Upper lobe of left lung (tissue), 6 donors: Measurements from ENCODE around the gene CER1. TPM values are rescaled to one million over a fixed set of nuclear protein-coding genes. Genes with fewer than 3 reads are reported as not detected.

Experiments used
- ATAC-seq, 2 donors: fragments of 200-7000 bp; cut with Tn5 transposase; one replicate each; pipeline ENCODE4 v1.9.1; 2022; ENCODE audit warnings: mild to moderate bottlenecking in 2 of 2, moderate library complexity in 2 of 2; ENCODE audit not compliant: low FRiP score in 2 of 2
- DNase-seq, 2 donors: peaks; one replicate each; pipeline ENCODE4 v3.0.0-alpha.2; 2019 to 2020
- H3K27ac ChIP-seq, 4 donors: fragments of 200-600 bp; sonication (generic); one replicate each; pipeline ENCODE4 v1.5.1; 2016 to 2019
- H3K27me3 ChIP-seq, 4 donors: fragments of 200-600 bp; sonication (generic); one replicate each; pipeline ENCODE4 v1.5.1; 2017 to 2019
- H3K36me3 ChIP-seq, 4 donors: fragments of 200-600 bp; sonication (generic); one replicate each; pipeline ENCODE4 v1.5.1; 2016 to 2019
- H3K4me1 ChIP-seq, 4 donors: fragments of 200-600 bp; sonication (generic); one replicate each; pipeline ENCODE4 v1.5.1; 2018 to 2019
- H3K4me3 ChIP-seq, 4 donors: fragments of 200-600 bp; sonication (generic); one replicate each; pipeline ENCODE4 v1.5.1; 2017 to 2019; ENCODE audit warnings: mild to moderate bottlenecking in 2 of 4, moderate library complexity in 1 of 4
- H3K9me3 ChIP-seq, 4 donors: fragments of 200-600 bp; sonication (generic); one replicate each; pipeline ENCODE4 v1.5.1; 2018 to 2019
- CTCF ChIP-seq, 6 experiments: fragments of 450-650 bp in 4 of 6; fragments of 200-600 bp in 2 of 6; sonication (generic) in 2 of 6; IDR thresholded peaks; one replicate each; pipeline ENCODE4 v1.5.1; 2016 to 2019; ENCODE audit warnings: antibody characterized with exemption in 6 of 6
- EP300 ChIP-seq, 4 donors: sonication (generic); formaldehyde crosslinking; IDR thresholded peaks; one replicate each; pipeline ENCODE4 v1.5.1; 2017; ENCODE audit warnings: antibody characterized with exemption in 4 of 4, control low read depth in 2 of 4
- POLR2A ChIP-seq, 4 donors: fragments of 450-650 bp; IDR thresholded peaks; one replicate each; pipeline ENCODE4 v1.5.1; 2016 to 2017; ENCODE audit warnings: antibody characterized with exemption in 4 of 4, mild to moderate bottlenecking in 2 of 4
- POLR2AphosphoS5 ChIP-seq, 2 donors: sonication (generic); formaldehyde crosslinking; IDR thresholded peaks; one replicate each; pipeline ENCODE4 v1.5.1; 2017; ENCODE audit warnings: antibody characterized with exemption in 2 of 2
- WGBS, 2 donors: methylation state at CpG; one replicate each; pipeline ENCODE4 v1.1.5; 2017 to 2018; 5-methylcytosine and 5-hydroxymethylcytosine counted together
- total RNA-seq, 6 donors: library from RNA; depleted of rRNA in 4 of 6; stranded (reverse); fragments of >200 nt in 4 of 6; gene quantifications; one replicate each; pipeline versions ENCODE4 v1.1.0 to v1.2.1, GENCODE V29; 2016 to 2021
- donor health status: DM: no; HTN: no; CAD: no; lungs with moderate emphysema.
- donor health status: DM: no; HTN: yes; CAD: no; lungs with severe emphysema.

The CER1 gene
- total RNA-seq, 6 donors from 2014 or later: not detected

DNA sequence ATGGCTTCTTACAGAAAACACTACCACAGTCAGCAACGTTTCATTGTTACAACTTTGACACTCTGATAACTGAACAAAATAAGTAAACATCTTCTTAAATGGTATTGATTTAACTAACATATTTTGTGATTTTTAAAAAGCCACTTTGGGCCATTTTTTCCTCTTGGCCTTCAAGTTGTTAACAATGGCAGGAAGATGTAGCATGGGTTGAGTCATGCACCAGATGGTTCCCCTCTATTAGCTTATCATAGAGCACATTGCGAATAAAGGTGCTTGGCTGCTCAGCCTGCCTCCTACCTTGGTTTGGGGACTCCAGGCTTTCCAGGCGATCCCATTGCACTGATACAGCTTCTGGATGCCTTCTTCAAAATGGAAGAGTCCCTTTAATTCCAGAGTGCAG is 24.1 kb upstream of the CER1 start:
- ATAC-seq (no peak), DNase-seq (no peak)
- Histone ChIP-seq H3K27me3 (no peaks in the 10 kb centered on the region), H3K4me1 (no peaks in the 10 kb centered on the region), H3K4me3 (no peak overlapping the region), H3K9me3 (no peaks in the 10 kb centered on the region), H3K27ac (no peak overlapping the region), H3K36me3 (no peaks in the 10 kb centered on the region)
- WGBS, 2 donors: 89 to 90% methylated on average over 3 of the region's 3 CpGs
- TF ChIP-seq CTCF (IDR thresholded peaks at IDR 0.05) (no peak), POLR2A (IDR thresholded peaks at IDR 0.05) (no peak), EP300 (IDR thresholded peaks at IDR 0.05) (no peak), POLR2AphosphoS5 (IDR thresholded peaks at IDR 0.05) (no peak)

DNA sequence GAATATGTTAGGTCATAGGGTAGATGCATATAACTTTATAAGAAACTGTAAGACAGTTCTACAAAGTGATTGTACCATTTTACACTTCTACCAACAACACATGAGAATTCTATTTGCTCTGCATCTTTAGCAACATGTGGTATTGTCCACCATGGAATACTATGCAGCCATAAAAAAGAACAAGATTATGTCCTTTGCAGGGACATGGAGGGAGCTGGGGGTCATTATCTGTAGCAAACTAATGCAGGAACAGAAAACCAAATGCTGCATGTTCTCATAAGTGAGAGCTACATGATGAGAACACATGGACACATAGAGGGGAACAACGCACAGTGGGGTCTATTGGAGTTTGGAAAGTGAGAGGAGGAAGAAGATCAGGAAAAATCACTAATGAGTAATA is 22.2 kb upstream of the CER1 start:
- Histone ChIP-seq H3K27ac (no peak overlapping the region), H3K9me3 (no peaks in the 10 kb centered on the region), H3K27me3 (no peaks in the 10 kb centered on the region), H3K36me3 (no peaks in the 10 kb centered on the region), H3K4me3 (no peak overlapping the region), H3K4me1 (no peaks in the 10 kb centered on the region)
- 94% methylated on average over 1 of the region's 1 CpG for WGBS, 2 donors
- ATAC-seq (no peak), DNase-seq (no peak)
- no peak for TF ChIP-seq POLR2A (IDR thresholded peaks at IDR 0.05)
- no peak for TF ChIP-seq CTCF (IDR thresholded peaks at IDR 0.05)
- no peak for TF ChIP-seq EP300 (IDR thresholded peaks at IDR 0.05)
- TF ChIP-seq POLR2AphosphoS5 (IDR thresholded peaks at IDR 0.05): no peak

GRCh38 chr9:14741369-14741768 is 18.8 kb upstream of the CER1 start:
- DNase-seq (no peak), ATAC-seq (no peak)
- Histone ChIP-seq H3K4me1 (no peaks in the 10 kb centered on the region), H3K27ac (no peak overlapping the region), H3K4me3 (no peak overlapping the region), H3K9me3 (no peaks in the 10 kb centered on the region), H3K36me3 (no peaks in the 10 kb centered on the region), H3K27me3 (no peaks in the 10 kb centered on the region)
- 93% methylated on average over 3 of the region's 3 CpGs for WGBS, 2 donors
- TF ChIP-seq POLR2A (IDR thresholded peaks at IDR 0.05): no peak

DNA sequence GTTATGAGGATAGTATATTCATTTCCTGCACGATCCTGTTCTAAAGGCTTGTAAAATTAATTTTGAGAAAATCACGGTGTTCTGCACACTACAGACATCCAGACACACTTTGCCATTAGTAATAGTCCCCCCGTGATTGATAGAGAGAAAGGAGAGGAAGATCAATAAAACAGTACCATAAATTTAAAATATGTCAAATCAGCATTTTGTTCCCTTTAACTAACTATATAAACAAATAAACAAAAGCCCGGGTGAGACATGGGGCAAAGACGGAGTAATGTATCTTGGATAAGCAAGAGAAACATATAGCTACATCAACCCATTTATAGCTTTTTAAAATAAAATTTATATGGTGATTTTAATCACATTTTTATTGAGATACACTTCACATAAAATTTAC is 10.6 kb upstream of the CER1 start:
- DNase-seq (no peak), ATAC-seq (no peak)
- H3K4me1 ChIP-seq: no peaks in the 10 kb centered on the region
- no peaks in the 10 kb centered on the region for H3K9me3 ChIP-seq
- H3K36me3 ChIP-seq: no peaks in the 10 kb centered on the region
- H3K4me3 ChIP-seq: no peak overlapping the region
- no peak overlapping the region for H3K27ac ChIP-seq
- no peak for TF ChIP-seq POLR2AphosphoS5 (IDR thresholded peaks at IDR 0.05)
- no peak for TF ChIP-seq EP300 (IDR thresholded peaks at IDR 0.05)
- no peak for TF ChIP-seq CTCF (IDR thresholded peaks at IDR 0.05)
- no peak for TF ChIP-seq POLR2A (IDR thresholded peaks at IDR 0.05)
- 72 to 82% methylated on average over 5 of the region's 5 CpGs for WGBS, 2 donors
- no peaks in the 10 kb centered on the region for H3K27me3 ChIP-seq

- H3K9me3 ChIP-seq: no peaks in the 10 kb centered on the region
- no peaks in the 10 kb centered on the region for H3K36me3 ChIP-seq
- H3K27me3 ChIP-seq: no peaks in the 10 kb centered on the region
- DNase-seq: no peak
- no peak for ATAC-seq
- H3K27ac ChIP-seq: no peak overlapping the region
- TF ChIP-seq POLR2AphosphoS5 (IDR thresholded peaks at IDR 0.05) (no peak), POLR2A (IDR thresholded peaks at IDR 0.05) (no peak), CTCF (IDR thresholded peaks at IDR 0.05) (no peak), EP300 (IDR thresholded peaks at IDR 0.05) (no peak)
- H3K4me3 ChIP-seq: no peak overlapping the region
- no peaks in the 10 kb centered on the region for H3K4me1 ChIP-seq
- 91 to 100% methylated on average over 1 of the region's 1 CpG for WGBS, 2 donors
These were observed 8.9 kb upstream of the CER1 start for GRCh38 chr9:14731294-14731981.
